NCI-H748 (cell line): Measurements from ENCODE around the gene PRELID1.
"Not testable (repeated sequence)": the region's sequence is repeated elsewhere in the genome, so short reads cannot be mapped to it uniquely, and the experiment has no call there.

Experiments
- DNase-seq: peaks from one replicate; lab custom pipeline; 2025; ENCODE audit not compliant: unreplicated experiment; lab: John Stamatoyannopoulos, UW

PRELID1 gene, protein sequence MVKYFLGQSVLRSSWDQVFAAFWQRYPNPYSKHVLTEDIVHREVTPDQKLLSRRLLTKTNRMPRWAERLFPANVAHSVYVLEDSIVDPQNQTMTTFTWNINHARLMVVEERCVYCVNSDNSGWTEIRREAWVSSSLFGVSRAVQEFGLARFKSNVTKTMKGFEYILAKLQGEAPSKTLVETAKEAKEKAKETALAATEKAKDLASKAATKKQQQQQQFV

DNA sequence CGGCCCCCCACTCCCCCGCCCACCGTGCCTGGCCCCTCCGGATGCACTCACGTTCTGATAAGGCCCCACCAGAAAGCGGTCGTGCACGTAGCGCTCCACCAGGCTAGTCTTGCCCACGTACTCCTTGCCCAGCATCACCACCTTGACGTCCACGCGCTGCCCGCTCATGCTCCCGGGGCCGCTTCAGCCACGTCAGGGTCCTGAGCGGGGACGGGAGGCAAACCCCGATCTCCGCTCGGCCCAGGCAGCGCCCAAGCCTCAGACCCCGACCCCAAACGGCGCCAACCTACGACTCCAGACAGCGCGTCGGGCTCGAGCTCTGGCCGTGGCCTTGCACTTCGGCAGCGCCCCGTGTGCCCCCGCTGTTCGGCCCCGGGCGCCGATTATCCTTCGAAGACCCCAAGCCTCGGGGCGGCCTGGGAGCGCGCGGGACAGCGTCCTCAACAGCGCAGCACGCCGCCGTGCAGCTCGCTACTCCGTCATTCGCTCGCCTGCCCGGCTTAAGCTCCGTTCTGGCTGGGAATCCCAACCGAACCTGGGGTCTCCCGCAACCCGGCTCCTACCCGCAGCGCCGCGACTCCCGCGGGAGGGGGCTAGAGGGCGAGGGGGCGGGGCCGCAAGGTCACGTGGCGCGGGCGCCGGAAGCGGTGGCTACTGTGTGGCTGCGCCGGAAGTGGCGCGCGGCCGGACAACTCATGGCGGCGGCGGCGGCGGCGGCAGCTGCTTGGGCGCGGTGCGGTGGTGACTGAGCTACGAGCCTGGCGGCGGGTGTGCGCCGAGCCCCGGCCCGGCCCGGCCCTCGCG is at the start of gene PRELID1, which contains the start of gene RAB24:
Gene PRELID1, plus strand, starts transcription at position 679 of the 804 bp plus-strand sequence. CDS start 187 bp downstream, outside the sequence.
Gene RAB24, minus strand, starts transcription at position 599 of the 804 bp plus-strand sequence. Its CDS starts 431 bp downstream, at position 168.
- peak; percentile 87 for DNase-seq

DNA sequence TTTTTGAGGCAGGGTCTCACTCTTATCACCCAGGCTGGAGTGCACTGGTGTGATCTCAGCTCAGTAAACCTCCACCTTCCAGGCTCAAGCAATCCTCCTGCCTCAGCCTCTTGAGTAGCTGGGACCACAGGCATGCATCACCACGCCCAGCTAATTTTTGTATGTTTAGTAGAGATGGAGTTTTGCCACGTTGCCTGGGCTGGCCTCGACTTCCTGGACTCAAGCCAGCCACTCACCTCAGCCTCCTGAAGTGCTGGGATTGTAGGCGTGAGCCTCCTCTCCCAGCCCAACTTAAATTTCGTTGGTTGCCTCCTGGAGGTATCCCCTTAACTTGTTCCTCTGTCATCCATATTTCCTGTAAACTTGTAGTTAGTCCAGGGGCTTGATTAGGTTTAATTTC is 47.3 kb upstream of the PRELID1 start:
- peak; percentile 3 for DNase-seq

- DNase-seq: not testable (repeated sequence)
These were observed 44.9 kb upstream of the PRELID1 start for GRCh38 chr5:177258711-177259110.

- DNase-seq: no peak
These were observed 42.6 kb upstream of the PRELID1 start for GRCh38 chr5:177260961-177261360.

- no peak for DNase-seq
These were observed 42.1 kb upstream of the PRELID1 start for GRCh38 chr5:177261510-177261909.

- no peak for DNase-seq
These were observed 39.4 kb upstream of the PRELID1 start for GRCh38 chr5:177264178-177264577.

GRCh38 chr5:177265395-177265794 is 38.2 kb upstream of the PRELID1 start:
- no peak for DNase-seq

DNA sequence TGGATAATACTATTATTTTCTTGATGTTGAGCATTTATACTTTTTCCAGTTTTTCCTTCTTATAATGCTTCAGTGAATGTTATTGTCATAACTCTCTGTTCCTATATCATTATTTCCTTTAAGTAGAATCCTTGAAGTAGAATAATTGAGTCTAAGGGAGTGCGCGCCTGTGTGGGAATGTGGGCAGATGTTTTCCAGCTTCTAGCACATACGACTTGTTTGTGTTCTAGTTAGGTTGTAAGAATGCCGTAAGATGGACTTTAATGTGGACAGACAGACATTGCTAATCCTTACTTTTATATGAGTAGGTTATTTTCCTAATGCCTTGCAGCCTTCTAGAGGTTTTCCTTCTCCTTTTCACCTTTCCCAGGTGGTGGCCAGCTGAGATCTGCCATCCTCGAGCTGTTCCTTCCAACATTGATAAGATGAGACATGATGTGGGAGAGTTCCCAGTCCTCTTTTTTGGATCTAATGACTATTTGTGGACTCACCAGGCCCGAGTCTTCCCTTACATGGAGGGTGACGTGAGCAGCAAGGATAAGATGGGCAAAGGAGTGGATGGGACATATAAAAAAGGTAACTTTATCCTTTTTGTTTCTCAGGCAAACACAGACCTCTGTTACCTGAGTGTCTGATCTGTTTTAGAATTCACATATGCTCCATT is 34.2 kb upstream of the PRELID1 start:
- no peak for DNase-seq

GRCh38 chr5:177269976-177270375 is 33.6 kb upstream of the PRELID1 start:
- DNase-seq: no peak

DNA sequence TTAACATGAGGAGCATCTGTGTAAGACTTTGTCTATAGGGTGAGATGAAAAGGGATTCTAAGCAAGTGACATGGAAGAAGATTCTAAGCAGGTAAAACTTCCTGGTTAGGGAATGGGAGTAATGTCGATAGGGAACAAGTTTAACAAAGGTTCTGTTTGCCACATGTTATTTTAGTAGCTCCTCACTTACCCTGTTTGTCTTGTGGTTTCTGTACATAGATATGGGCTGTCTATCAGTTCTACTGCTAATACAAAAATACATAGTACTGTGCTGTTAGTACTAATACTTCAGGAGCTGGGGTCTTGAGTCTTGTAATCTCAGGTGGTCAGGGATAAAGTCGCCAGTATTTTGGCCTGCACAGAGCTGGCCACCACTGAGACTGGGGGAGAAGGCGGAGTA is 32.9 kb upstream of the PRELID1 start:
- no peak for DNase-seq

DNA sequence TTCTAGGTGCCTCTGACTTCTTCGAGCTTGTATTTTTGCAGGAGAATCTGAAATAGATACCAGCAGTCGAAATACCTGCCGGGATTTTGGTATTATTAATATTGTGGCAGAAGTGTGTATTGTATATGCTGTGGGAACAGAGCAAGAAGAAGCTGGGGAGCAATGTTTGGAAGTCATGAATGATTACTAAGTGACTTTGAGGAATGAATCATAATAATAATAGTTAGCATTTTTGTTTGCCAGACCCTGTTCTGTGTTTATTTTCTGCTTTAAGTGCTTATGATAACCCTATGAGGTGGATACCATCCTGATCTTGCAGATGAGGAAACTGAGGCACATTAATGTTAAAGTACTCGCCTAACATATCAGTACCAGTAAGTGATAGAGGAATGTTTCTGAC is 32.5 kb upstream of the PRELID1 start:
- no peak for DNase-seq

GRCh38 chr5:177275883-177276282 is 27.7 kb upstream of the PRELID1 start:
- DNase-seq: no peak

DNA sequence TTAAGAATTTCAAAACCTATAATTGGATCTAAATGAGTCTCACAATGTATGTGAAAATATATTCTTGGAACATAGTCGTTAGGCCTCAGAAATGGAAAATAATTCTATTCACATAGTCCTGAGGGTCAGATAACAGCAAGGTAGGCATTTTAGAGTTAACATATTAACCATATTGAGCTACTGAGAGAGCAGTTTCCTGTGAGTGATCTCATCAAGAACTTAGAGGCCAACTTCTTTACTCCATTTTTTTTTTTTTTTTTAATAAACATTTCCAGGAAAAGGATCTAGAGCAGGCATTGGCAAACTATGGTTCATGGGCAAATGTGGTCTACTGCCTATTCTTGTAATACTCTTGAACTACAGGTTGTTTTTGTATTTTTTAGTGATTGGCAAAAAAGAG is 26.7 kb upstream of the PRELID1 start:
- DNase-seq: no peak

DNA sequence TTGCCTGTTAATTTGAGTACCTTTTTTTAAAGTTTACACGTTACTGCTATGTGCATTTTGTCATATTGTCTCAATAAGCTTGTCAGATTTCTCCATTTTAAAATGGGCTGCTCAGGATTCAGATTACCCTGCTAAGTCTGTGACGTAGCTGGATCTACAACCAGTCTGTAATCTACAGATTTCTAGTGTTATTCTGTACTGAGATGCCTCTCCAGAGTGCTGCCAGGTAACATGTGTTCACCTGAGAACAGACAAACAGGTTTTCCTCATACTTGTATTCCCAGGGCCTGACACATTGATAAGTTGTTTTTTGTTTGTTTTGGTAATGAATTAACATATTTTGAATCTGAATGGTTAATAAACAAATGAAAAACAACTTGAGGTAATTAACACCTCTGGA is 15.4 kb upstream of the PRELID1 start:
- no peak for DNase-seq

GRCh38 chr5:177290816-177291596 is 12.6 kb upstream of the PRELID1 start:
- DNase-seq: no peak

- DNase-seq: no peak
These were observed 11.9 kb upstream of the PRELID1 start for GRCh38 chr5:177291735-177292134.

GRCh38 chr5:177293819-177294581 is 9.6 kb upstream of the PRELID1 start:
- no peak for DNase-seq

GRCh38 chr5:177294632-177295031 is 9.0 kb upstream of the PRELID1 start:
- no peak for DNase-seq

DNA sequence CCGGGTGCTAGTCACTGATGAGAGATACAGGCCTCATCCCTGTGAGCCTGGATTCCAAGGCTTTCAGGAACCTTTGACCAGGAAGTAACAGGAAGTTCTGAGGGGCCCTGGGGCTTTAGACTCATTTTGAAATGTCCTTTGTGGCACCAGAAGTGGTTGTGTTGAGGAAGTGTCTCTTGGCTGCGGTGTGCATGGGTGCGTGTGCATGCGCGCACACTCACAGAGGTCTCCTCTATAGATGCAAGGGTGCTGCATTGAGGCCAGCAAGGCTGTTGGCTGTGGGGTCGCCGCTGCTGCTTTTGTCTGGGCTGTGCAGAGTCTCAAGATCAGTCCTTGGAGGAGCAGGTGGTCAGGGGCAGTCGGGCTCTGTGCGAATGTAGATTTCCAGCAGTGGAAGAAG is 7.7 kb upstream of the PRELID1 start:
- DNase-seq: no peak

- DNase-seq: no peak
These were observed 7.0 kb upstream of the PRELID1 start for GRCh38 chr5:177296581-177296980.
